GM12878 (cell line): ENCODE results near the gene ADGRD2. TPM values are rescaled to one million over a fixed set of nuclear protein-coding genes. Genes with fewer than 3 reads are reported as not detected.

Experiments used
- ATAC-seq: fragments of 200-7000 bp; cut with Tn5 transposase; 3 replicates; pipeline ENCODE4 v1.9.1; 2020; ENCODE audit warnings: mild to moderate bottlenecking, moderate library complexity
- BruUV-seq: library from RNA; stranded (reverse); fragments of 400-500 nt; replicated peaks from 2 replicates; lab custom pipeline; 2021; lab: Mats Ljungman, UMichigan
- CTCF ChIA-PET: fragments of 300-600 bp; sonication (Branson Sonifier 250); formaldehyde crosslinking; extraction: SDS; loops from one replicate; lab custom pipeline; 2021; ENCODE audit warnings: inconsistent platforms; lab: Yijun Ruan, JAX
- POLR2A ChIA-PET: fragments of 350-600 bp; formaldehyde crosslinking; extraction: SDS; loops from one replicate; lab custom pipeline; 2021; ENCODE audit warnings: inconsistent platforms; lab: Charles Lee
- RAD21 ChIA-PET: fragments of 300-600 bp; sonication (Branson Sonifier 250); formaldehyde crosslinking; loops from one replicate; lab custom pipeline; 2023; ENCODE audit warnings: antibody characterized with exemption; ENCODE audit not compliant: unreplicated experiment; lab: Charles Lee
- SMC1A ChIA-PET: fragments of 300-600 bp; sonication (Branson Sonifier 250); formaldehyde crosslinking; loops from one replicate; lab custom pipeline; 2023; ENCODE audit not compliant: unreplicated experiment, uncharacterized antibody; lab: Charles Lee
- DNase-seq: peaks from one replicate; pipeline ENCODE4 v3.0.0-alpha.2; 2011; ENCODE audit warnings: low read depth, low spot score
- FAIRE-seq: peaks from 3 replicates; lab custom pipeline; 2011; peaks lifted over from hg19 to GRCh38; lab: Jason Lieb, UNC
- H2AFZ ChIP-seq: 2 replicates; pipeline ENCODE4 v1.6.0; 2011; ENCODE audit warnings: low read depth, low read length, control low read depth; ENCODE audit not compliant: control insufficient read depth
- H3K27ac ChIP-seq: 2 replicates; pipeline ENCODE4 v1.5.1; 2011; ENCODE audit warnings: control low read depth; ENCODE audit not compliant: control insufficient read depth, insufficient read depth
- H3K27me3 ChIP-seq, 2 experiments: replicated peaks in 1 of 2; 2 replicates each; pipeline versions ENCODE4 v1.6.0 to v1.6.1; 2011; ENCODE audit warnings: low read length in 1 of 2; ENCODE audit not compliant: control insufficient read depth in 2 of 2, insufficient read depth in 2 of 2
- H3K36me3 ChIP-seq, 2 experiments: 2 replicates each; pipeline ENCODE4 v1.5.1; 2011; ENCODE audit warnings: low read length in 1 of 2; ENCODE audit not compliant: control insufficient read depth in 2 of 2, insufficient read depth in 2 of 2
- H3K4me1 ChIP-seq: 2 replicates; pipeline ENCODE4 v1.6.1; 2011; ENCODE audit warnings: mild to moderate bottlenecking, low read length, moderate library complexity, mixed read lengths; ENCODE audit not compliant: control insufficient read depth, insufficient read depth
- H3K4me2 ChIP-seq: 2 replicates; pipeline ENCODE4 v1.6.0; 2011; ENCODE audit warnings: control low read depth; ENCODE audit not compliant: control insufficient read depth, insufficient read depth
- H3K4me3 ChIP-seq: fragments of 200-600 bp; sonication (generic); 2 replicates; pipeline ENCODE4 v1.5.1; 2016
- H3K79me2 ChIP-seq: 2 replicates; pipeline ENCODE4 v1.6.0; 2011; ENCODE audit warnings: low read length; ENCODE audit not compliant: control insufficient read depth, insufficient read depth
- H3K9ac ChIP-seq: 2 replicates; pipeline ENCODE4 v1.8.0; 2011; ENCODE audit warnings: low read length, control low read depth, mixed read lengths; ENCODE audit not compliant: control insufficient read depth, insufficient read depth
- H3K9me3 ChIP-seq: replicated peaks from 3 replicates; pipeline ENCODE4 v1.5.1; 2011; ENCODE audit warnings: mild to moderate bottlenecking, low read length; ENCODE audit not compliant: control insufficient read depth, insufficient read depth
- H4K20me1 ChIP-seq: 2 replicates; pipeline ENCODE4 v1.6.0; 2011; ENCODE audit not compliant: control insufficient read depth, insufficient read depth
- CBX5 ChIP-seq: sonication (generic); IDR thresholded peaks from 2 replicates; pipeline ENCODE4 v1.6.1; 2016; ENCODE audit warnings: low read depth, moderate library complexity, mild to moderate bottlenecking, inconsistent platforms
- CEBPB ChIP-seq, 2 experiments: fragments of 150-350 bp in 1 of 2; IDR thresholded peaks; 2 replicates each; pipeline ENCODE4 v1.6.1; 2012 to 2014; ENCODE audit warnings: low read depth in 2 of 2, low read length in 2 of 2, borderline replicate concordance in 1 of 2, inconsistent platforms in 1 of 2
- FOXK2 ChIP-seq: fragments of 450-650 bp; IDR thresholded peaks from 2 replicates; pipeline ENCODE4 v1.6.1; 2017; ENCODE audit warnings: mild to moderate bottlenecking, moderate library complexity
- HCFC1 ChIP-seq: fragments of 150-350 bp; IDR thresholded peaks from 2 replicates; pipeline ENCODE4 v1.6.1; 2014; ENCODE audit warnings: low read length
- NRF1 ChIP-seq: conservative IDR thresholded peaks from 2 replicates; pipeline ENCODE4 v1.6.1; 2011; ENCODE audit warnings: mild to moderate bottlenecking, low read depth, low read length, improper control_type of control experiment
- SMAD1 ChIP-seq: fragments of 450-650 bp; IDR thresholded peaks from 2 replicates; pipeline ENCODE4 v1.6.1; 2018; ENCODE audit warnings: mild to moderate bottlenecking, low read depth; ENCODE audit not compliant: partially characterized antibody
- STAT1 ChIP-seq: fragments of 450-650 bp; conservative IDR thresholded peaks from 2 replicates; pipeline ENCODE4 v1.6.1; 2014; ENCODE audit warnings: antibody characterized with exemption, mild to moderate bottlenecking
- WGBS: methylation state at CpG from one replicate; pipeline ENCODE4 v1.1.6; 2016; ENCODE audit warnings: low lambda C conversion rate; ENCODE audit not compliant: insufficient replicate concordance, insufficient coverage; ENCODE audit errors: missing lambda C conversion rate; 5-methylcytosine and 5-hydroxymethylcytosine counted together
- in situ Hi-C: fragments of 300-500 bp; cut with MboI; formaldehyde crosslinking; loops from 9 replicates; pipeline ENCODE4 v1.14.3; 2018; ENCODE audit warnings: mixed read lengths
- intact Hi-C: fragments of 100-400 bp; cut with micrococcal nuclease; formaldehyde crosslinking; loops from one replicate; pipeline ENCODE4 v1.14.2; 2022; ENCODE audit not compliant: unreplicated experiment
- polyA plus RNA-seq, 11 experiments: library from polyadenylated mRNA; depleted of rRNA in 4 of 11; unstranded in 6 of 11; stranded (reverse) in 5 of 11; fragments of >200 nt; fragmentation: Nextera tagmentation in 4 of 11; fragmentation: Illumina TruSeq in 1 of 11; extraction: Ambion mirVana in 4 of 11; extraction: Trizol in 1 of 11; gene quantifications; 1 replicate in 1 of 11; 2 replicates in 10 of 11; pipeline versions ENCODE4 v1.2.1 to v1.2.3, GENCODE V29; 2011 to 2016; ENCODE audit warnings: inconsistent platforms in 2 of 11, missing spikeins in 2 of 11, low read depth in 1 of 11
- total RNA-seq, 4 experiments: library from RNA; depleted of rRNA in 3 of 4; stranded (reverse); fragments of >200 nt in 3 of 4; fragmentation: Illumina TruSeq in 1 of 4; extraction: Trizol in 1 of 4; gene quantifications; 2 replicates each; pipeline versions ENCODE4 v1.2.1 to v1.2.3, GENCODE V29; 2013 to 2021
- TF ChIP-seq, protein P1 (sequence below): fragments of 450-650 bp; IDR thresholded peaks from 2 replicates; pipeline ENCODE4 v1.6.1; 2018; ENCODE audit warnings: borderline replicate concordance, mild to moderate bottlenecking; ENCODE audit not compliant: partially characterized antibody
- TF ChIP-seq, protein P2 (sequence below): IDR thresholded peaks from 2 replicates; pipeline ENCODE4 v1.6.1; 2012; ENCODE audit warnings: mild to moderate bottlenecking, low read depth, low read length
- TF ChIP-seq, protein P3 (sequence below): fragments of 150-350 bp; IDR thresholded peaks from 2 replicates; pipeline ENCODE4 v1.6.1; 2016; ENCODE audit warnings: low read depth, low read length

Gene ADGRD2
- total and polyA plus RNA-seq, 10 of the 15 experiments (the other 5 are each of a cell fraction or from before 2014, with no cell fraction given), result not detected

DNA sequence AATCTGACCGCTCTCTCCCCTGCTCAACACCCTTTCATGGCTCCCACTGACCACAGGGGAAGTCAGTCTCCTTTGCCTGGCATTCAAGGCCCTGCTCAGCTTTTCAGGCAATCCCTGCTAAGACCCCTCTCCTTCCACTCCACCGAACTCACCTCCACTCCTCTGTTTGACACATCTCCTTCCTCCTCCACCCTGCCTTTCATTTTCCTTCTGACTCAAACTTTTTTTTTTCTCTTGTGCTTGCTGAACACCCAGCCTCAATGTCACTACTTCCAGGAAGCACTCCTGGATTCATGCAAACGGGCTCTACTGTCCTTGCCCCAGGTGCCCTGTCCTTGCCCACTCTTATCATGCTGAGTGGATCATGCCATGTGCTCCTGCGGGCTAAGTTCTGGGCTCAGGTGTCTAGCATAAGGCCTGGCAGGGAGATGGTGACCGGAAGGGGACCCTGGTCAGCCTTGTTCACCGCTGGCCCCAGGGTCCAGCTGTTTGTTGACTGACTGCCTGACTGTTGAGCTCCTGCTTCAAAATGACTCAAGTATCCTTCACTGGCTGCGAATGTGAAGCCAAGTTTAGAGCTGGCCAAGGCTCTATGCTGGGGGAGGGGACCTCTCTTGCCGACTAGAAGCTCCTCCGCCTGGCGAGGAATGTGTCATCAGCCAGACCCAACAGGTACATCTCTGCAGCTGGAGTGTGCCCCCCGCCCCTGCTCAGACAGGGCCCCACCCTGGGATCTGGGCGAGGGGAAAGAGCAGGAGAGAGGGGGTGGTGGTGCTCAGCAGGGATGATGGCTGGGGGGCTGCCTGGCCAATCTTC, 50.8 kb downstream of the ADGRD2 start:
- no peak overlapping the region for H3K4me3 ChIP-seq
- WGBS, result 36% methylated on average over 12 of the region's 12 CpGs

More for the DNA sequence above, 50.8 kb downstream of the ADGRD2 start:
- H3K27me3 ChIP-seq, result peaks cover 9 to 10% of the 10 kb centered on the region in 2 experiments; a peak in 3 of 4 replicates
- DNase-seq, result no peak
- no peak overlapping the region for H3K9ac ChIP-seq
- BruUV-seq, result no TSS peak
- H4K20me1 ChIP-seq, result no peaks in the 10 kb centered on the region
- intact Hi-C loops (no loop called here), in situ Hi-C loops (no loop called here)
- no peak overlapping the region for H2AFZ ChIP-seq
- H3K9me3 ChIP-seq, result no peaks in the 10 kb centered on the region
- H3K4me1 ChIP-seq, result peaks cover 16% of the 10 kb centered on the region
- ChIA-PET RAD21 (no interaction called here), CTCF (interaction anchor here (1.0 kb wide), 1 partner anchor 36 kb away, joined by 3 read pairs; no protein-coding TSS in a partner anchor), POLR2A (interaction anchor here (0.5 kb wide), 1 partner anchor 230 kb away, joined by 3 read pairs; no protein-coding TSS in a partner anchor)
- no peak for FAIRE-seq
- ATAC-seq, result no peak
- TF ChIP-seq STAT1 (no peak), SMAD1 (no peak), NRF1 (no peak), HCFC1 (no peak), CBX5 (no peak), FOXK2 (no peak), CEBPB (IDR thresholded peaks at IDR 0.05; ENCODE audit: borderline replicate concordance in 1 of 2, low read depth in 2 of 2, low read length in 2 of 2) (no peak)
- TF ChIP-seq, protein P1, sequence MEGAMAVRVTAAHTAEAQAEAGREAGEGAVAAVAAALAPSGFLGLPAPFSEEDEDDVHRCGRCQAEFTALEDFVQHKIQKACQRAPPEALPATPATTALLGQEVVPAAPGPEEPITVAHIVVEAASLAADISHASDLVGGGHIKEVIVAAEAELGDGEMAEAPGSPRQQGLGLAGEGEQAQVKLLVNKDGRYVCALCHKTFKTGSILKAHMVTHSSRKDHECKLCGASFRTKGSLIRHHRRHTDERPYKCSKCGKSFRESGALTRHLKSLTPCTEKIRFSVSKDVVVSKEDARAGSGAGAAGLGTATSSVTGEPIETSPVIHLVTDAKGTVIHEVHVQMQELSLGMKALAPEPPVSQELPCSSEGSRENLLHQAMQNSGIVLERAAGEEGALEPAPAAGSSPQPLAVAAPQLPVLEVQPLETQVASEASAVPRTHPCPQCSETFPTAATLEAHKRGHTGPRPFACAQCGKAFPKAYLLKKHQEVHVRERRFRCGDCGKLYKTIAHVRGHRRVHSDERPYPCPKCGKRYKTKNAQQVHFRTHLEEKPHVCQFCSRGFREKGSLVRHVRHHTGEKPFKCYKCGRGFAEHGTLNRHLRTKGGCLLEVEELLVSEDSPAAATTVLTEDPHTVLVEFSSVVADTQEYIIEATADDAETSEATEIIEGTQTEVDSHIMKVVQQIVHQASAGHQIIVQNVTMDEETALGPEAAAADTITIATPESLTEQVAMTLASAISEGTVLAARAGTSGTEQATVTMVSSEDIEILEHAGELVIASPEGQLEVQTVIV, result no peak
- TF ChIP-seq, protein P2, sequence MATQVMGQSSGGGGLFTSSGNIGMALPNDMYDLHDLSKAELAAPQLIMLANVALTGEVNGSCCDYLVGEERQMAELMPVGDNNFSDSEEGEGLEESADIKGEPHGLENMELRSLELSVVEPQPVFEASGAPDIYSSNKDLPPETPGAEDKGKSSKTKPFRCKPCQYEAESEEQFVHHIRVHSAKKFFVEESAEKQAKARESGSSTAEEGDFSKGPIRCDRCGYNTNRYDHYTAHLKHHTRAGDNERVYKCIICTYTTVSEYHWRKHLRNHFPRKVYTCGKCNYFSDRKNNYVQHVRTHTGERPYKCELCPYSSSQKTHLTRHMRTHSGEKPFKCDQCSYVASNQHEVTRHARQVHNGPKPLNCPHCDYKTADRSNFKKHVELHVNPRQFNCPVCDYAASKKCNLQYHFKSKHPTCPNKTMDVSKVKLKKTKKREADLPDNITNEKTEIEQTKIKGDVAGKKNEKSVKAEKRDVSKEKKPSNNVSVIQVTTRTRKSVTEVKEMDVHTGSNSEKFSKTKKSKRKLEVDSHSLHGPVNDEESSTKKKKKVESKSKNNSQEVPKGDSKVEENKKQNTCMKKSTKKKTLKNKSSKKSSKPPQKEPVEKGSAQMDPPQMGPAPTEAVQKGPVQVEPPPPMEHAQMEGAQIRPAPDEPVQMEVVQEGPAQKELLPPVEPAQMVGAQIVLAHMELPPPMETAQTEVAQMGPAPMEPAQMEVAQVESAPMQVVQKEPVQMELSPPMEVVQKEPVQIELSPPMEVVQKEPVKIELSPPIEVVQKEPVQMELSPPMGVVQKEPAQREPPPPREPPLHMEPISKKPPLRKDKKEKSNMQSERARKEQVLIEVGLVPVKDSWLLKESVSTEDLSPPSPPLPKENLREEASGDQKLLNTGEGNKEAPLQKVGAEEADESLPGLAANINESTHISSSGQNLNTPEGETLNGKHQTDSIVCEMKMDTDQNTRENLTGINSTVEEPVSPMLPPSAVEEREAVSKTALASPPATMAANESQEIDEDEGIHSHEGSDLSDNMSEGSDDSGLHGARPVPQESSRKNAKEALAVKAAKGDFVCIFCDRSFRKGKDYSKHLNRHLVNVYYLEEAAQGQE, result no peak
- TF ChIP-seq, protein P3, sequence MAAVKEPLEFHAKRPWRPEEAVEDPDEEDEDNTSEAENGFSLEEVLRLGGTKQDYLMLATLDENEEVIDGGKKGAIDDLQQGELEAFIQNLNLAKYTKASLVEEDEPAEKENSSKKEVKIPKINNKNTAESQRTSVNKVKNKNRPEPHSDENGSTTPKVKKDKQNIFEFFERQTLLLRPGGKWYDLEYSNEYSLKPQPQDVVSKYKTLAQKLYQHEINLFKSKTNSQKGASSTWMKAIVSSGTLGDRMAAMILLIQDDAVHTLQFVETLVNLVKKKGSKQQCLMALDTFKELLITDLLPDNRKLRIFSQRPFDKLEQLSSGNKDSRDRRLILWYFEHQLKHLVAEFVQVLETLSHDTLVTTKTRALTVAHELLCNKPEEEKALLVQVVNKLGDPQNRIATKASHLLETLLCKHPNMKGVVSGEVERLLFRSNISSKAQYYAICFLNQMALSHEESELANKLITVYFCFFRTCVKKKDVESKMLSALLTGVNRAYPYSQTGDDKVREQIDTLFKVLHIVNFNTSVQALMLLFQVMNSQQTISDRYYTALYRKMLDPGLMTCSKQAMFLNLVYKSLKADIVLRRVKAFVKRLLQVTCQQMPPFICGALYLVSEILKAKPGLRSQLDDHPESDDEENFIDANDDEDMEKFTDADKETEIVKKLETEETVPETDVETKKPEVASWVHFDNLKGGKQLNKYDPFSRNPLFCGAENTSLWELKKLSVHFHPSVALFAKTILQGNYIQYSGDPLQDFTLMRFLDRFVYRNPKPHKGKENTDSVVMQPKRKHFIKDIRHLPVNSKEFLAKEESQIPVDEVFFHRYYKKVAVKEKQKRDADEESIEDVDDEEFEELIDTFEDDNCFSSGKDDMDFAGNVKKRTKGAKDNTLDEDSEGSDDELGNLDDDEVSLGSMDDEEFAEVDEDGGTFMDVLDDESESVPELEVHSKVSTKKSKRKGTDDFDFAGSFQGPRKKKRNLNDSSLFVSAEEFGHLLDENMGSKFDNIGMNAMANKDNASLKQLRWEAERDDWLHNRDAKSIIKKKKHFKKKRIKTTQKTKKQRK, result no peak
- TF ChIP-seq, all 136 proteins: peak for 0
- Histone ChIP-seq H3K27ac (no peak overlapping the region), H3K4me2 (0 out of 2 replicates have a peak overlapping the region, but pooled peaks have one; percentile 9), H3K36me3 (no peaks in the 10 kb centered on the region), H3K79me2 (no peaks in the 10 kb centered on the region)
- SMC1A ChIA-PET, result interaction anchor here (0.9 kb wide), 1 partner anchor 23 kb away, joined by 3 read pairs; no protein-coding TSS in a partner anchor
